GM19468 (cell line): ENCODE data around the gene CRYBB1.

Experiments used
- ATAC-seq: cut with Tn5 transposase; IDR thresholded peaks from one replicate; pipeline ENCODE4 v1.9.1; 2021; ENCODE audit warnings: mild to moderate bottlenecking, moderate library complexity, moderate number of reproducible peaks; ENCODE audit not compliant: unreplicated experiment; ENCODE audit errors: extremely low read depth

CRYBB1 gene

DNA sequence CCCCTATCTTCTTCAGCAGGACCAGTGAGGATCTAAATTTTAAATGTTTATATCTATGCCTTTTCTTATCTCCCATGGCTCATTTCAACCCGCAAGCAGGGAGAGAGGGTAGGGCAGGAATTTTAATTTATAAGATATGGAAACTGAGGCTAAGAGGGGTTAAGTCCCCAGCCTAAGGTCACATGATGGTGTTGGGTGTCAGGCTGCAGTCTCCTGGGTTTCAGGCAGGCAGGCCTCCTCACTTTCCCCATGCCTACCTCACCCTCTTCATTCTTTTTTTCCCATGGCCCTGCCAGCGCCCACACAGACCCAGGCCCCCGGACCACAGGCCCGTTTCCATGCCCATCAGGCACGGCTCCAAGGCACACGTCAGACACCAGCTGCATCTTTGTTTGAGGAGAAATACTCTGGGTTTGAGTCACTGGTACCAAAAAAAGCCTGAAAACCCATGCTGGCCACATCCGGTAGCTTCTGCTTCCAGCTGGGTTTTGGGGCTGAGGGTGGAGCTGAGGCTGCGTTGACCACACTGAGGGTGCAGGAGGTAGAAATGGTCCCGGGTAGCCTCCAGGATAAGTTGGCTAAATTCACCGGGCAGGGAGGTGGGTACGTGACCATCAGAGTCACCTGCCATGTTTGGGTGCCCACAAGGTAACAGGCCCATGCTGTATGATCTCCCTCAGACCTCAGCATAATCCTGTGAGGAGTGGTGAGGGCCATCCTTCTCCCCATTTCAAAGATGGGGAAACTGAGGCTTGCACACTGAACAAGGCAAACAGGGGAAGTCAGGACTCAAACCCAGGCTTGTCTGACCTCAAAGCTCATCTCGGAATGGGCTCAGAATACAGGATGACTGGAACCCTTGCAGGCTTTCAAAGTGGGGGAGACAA, 7.5 kb downstream of the CRYBB1 start:
- ATAC-seq, result peak; percentile 70

DNA sequence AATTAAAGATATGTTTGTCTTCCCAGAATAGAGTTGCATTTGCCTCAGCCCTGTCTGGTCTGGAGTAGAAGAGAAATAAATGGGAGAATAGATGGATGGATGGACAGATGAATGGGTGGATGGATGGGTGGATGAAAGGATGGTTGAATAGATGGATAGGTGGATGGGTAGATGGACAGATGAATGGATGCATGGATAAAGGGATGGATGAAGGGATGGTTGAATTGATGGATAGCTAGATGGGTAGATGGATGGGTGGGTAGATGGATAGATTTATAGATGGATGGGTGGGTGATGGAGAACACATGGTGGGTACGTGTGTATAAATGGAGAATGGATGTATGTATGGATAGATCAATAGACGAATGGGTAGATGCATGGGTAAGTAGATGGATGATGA, 8.5 kb downstream of the CRYBB1 start:
- no peak for ATAC-seq

DNA sequence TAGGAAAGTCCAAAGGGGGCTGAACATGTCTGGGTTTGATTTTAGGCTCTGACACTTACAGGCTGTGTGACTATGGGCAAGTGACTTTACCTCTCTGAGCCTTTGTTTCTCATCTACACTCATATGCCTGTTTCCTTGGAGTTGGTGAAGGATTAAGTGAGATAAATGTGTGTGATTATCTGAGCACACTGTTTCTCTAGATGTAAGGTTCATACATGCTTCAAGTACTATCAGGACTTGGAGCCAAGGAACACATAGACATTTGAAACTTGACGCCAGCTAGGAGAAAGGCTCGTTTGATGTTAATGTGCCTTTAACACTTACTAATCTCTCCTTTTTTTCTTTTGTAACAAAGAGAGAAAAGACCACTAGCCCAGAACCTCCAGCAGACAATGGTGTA, 9.7 kb downstream of the CRYBB1 start:
- ATAC-seq, result no peak

DNA sequence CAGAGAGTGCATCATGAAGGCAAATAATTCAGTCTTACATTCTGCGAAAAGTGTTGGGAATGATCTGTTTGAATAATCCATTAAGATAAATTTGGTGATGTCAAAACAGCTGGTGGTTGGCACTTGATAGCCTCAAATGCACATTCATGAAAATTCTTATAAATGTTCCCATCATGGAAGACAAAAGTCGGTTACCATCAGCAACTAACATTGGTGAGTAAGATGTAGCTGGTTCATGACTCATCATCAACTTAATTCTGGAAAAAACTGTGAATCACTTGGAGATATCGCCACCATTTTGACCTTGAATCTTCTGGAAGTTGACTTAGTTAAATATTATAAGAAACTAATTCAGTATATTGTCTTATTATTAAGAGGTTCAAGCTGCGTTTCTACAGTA, 11.2 kb downstream of the CRYBB1 start:
- ATAC-seq, result no peak

DNA sequence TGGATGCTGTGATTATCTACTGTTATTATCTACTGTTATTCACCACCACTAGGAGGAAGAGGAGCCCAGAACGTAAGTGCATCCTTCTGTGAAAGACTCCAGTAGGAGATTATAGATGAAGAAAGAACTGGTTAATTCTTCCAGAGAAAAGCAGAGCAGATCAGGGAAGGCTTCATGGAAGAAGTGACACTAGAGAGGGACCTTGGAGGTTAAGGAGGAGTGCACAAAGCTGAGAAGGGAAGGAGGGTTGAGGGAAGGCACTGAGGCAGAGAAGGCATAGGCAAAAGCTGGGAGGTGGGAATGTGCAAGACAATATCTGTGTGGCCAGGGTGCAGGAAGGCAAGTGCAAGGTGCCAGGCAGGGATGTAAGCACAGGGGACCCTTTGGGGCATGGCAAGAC, 13.5 kb downstream of the CRYBB1 start:
- no peak for ATAC-seq

DNA sequence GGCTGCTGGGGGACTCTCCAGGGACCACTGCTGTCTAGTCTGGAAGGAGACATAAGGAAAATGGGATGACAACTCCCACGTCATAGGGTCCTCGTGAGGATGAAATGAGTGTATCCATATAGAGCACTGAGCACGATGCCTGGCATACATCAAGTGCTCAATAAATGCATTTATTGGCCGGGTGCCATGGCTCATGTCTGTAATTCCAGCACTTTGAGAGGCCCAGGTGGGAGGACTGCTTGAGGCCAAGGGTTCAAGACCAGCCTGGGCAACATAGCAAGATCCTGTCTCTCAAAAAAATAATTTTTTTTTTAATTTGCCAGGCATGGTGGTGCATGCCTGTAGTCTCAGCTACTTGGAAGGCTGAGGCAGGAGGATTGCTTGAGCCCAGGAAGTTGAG, 15.7 kb downstream of the CRYBB1 start:
- ATAC-seq, result no peak

DNA sequence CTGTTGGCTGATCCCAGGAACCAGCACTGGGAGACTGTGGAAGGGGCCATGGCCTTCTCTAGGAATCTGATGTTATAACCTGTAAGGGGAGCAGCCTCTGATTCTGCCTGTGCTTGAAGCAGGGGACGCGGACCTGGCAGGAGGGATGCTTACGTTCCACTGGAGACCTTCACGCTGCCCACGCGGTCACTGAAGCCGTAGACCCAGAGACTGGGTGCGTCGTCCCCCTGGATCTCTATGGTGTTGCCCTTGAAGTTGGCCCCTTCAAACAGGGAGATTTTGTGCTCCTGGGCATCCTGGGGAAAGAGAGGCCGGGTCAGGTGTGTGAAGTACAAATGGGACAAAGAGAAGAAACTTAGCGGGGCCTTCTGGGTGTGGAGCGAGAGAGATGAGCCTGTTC, 16.1 kb downstream of the CRYBB1 start:
- ATAC-seq, result no peak

DNA sequence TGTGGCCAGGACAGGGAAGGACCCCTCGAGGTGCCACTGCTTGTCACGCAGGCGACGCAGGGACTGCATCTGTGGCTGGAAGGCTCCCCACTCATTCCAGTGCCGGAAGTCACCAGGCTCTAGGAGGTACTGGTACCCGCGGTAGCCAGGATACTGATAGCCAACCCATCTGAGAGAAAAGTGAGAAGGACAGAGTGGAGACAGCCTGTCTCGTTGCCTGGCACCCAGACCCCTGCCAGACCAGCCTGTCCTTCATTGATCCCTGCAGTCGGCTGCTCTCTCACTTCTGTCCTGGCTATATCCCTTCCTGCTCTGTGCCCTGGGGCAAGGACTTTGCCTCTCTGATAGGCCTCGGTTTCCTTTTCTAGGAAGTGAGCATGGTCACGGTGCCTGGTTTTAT, 18.3 kb downstream of the CRYBB1 start:
- no peak for ATAC-seq

DNA sequence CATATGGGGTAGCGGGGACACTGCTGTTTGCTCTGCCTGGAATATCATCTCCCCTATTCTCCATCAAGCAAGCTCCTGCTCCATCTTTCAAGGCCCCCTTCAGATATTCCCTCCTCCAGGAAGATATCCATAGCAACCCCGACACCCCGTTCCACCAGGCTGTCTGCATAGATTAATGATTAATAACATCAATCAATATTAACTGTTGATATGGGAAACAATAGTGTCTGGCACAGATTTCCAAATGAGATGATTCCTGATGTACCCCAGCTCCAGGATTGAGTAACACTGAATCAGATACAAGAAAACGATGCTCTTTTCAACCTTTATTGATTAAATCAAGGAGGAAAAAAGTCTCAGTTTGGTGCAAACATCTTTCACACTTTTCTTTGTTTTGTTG, 20.3 kb downstream of the CRYBB1 start:
- no peak for ATAC-seq

DNA sequence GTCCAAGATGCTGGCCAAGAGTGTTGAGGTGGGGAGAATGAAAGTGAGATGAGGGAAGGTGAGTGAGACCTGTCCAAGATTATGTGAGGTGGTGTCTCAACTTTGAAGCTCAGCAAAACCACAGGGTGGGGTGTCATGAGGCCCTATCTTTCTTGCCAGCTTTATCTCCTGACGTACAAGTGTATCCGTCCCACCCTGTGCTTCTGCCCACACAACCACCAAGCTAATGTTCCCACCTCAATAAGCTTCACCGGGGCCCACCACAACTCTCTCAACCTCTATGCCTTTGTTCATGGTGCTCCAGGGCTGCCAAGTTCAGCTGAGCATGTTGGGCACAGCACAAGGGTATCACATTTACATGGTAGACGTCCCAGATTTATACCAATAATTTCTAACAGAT, 20.8 kb downstream of the CRYBB1 start:
- no peak for ATAC-seq

DNA sequence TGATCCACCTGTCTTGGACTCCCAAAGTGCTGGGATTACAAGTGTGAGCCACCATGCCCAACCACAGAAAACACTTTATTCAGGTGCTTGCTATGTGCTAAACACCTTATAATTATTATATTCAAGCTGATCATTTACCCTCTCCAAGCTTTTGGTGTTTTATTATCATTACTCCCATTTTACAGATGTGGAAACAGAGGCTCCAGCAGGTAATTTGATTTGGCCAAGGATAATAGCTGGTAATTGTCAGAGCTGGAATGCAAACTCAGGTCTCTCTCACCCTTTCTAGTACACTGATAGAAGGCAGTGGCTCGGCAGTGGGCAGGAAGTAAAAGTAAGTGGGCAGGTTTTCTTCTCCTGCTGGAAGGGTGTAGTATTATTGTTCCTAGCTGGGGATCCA, 24.1 kb downstream of the CRYBB1 start:
- no peak for ATAC-seq

DNA sequence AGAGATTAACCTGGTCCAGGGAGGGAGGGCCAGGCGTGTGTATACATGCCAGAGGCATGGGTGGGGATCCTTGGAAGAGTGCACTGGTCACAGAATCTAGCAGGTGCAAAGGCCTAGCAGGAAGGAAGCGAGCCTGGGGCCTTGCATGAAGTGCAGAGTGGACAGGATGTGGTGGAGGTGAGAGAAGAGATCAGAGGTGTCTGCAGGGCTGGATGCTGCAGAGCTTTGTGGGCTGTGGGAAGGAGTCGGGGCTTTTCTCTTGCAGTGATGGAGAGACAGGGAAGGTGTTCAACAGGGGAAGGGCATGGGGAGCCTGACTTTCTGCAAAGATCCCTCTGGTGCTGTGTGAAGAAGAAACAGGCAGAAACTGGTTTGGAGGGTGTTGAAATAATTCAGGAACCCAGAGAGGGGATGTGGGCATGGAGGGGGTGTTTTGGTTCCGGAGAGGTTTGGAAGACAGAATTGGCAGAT, 25.4 kb downstream of the CRYBB1 start:
- ATAC-seq, result peak; percentile 45

DNA sequence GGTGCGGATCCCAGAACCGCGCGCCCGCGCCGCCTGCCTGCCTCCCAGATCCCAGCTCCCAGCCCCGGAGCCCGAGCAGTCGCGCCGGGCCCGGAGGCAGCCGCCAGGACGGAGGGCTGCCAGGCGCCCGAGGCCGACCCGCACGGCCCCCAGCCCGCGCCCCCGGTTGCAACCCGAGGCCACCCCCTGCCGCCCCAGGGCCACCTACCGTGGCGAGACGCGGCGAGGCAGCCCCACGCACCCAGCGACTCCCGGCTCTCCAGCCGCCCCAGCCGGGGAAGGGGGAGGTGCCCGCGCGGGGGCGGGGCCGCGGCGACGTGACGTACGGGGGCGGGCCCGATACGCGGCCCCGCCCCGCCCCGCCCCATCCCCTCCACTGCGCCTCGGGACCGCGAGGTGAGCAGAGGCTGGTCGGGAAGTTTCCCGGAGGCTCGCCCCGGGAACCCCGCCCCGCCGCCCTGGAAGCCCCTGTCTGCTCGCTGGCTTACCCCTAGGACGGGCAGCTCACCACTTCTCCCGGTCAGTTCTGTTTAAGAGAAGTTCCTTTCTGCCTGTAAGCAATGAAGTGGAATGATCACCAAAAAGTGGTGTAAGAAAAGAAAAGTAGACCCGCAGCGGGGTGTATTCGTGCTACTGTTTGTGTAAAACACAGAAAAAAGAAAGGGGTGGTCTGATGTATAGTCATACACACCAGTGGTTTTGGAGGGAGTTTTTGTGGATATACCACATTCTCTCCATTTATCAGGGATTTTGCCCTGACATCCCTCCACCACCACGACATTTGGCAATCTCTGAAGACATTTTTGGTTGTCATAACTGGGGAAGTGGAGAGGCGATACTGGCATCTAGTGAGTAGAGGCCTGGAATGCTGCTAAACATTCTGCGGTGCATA, 27.7 kb downstream of the CRYBB1 start, which contains the start of gene TPST2:
TSS of gene TPST2 (minus strand) at position 288 of the 892 bp plus-strand sequence. CDS start 48,502 bp downstream, outside the sequence.
- peak; percentile 20 for ATAC-seq

DNA sequence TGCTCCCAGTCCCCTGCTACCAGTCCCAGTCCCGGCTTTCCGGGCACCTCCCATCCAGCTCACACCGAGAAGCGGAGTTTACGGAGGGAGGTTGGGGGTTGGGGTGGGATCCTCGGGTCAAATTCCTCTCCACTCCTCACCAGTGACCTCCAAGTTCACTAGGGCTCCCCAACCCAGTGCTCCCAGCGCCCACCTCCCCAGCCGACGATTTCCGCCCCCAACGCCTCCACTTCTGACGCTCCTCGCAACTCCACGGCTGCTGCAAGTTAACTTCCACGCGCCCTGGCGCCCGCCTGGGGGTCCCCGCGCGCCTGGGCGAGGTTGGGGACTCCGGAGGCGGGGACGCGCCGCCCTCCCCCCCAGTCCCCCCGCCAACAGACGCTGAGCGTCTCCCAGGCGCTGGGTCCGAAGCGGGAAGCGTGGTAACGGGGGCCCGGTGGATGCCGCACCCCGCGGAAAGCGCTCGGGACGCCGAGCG, 28.4 kb downstream of the CRYBB1 start:
- no peak for ATAC-seq

DNA sequence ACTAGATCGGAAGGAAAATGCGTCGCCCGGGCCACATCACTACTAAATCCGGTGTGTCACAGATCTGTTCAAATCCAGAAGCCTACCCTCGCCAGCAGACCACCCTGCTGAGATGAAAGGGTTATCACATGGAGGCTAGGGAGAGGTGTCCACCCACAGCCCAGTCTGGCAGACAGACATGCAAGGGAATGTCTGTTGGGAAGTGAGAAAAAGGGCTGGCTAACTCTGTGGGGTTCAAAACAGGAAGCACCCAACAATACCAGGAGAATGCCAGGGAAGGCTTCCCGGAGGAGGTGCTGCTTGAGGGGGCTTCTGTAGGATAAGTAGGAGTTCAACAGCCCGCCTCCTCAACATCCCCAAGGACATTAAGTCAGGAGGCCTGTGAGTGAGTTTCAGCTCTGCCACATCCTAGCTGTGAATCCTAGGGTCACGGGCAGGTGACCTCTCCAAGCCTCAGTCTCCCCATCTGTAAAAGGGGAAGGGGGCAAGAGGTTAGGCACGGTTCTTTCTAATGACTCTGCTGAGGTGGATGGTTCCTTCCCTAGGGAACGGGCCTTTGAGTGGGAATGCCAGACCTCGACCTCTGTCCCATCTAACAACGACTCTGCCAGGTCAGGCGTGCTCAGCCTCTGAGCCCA, 29.0 kb downstream of the CRYBB1 start:
- ATAC-seq, result no peak

DNA sequence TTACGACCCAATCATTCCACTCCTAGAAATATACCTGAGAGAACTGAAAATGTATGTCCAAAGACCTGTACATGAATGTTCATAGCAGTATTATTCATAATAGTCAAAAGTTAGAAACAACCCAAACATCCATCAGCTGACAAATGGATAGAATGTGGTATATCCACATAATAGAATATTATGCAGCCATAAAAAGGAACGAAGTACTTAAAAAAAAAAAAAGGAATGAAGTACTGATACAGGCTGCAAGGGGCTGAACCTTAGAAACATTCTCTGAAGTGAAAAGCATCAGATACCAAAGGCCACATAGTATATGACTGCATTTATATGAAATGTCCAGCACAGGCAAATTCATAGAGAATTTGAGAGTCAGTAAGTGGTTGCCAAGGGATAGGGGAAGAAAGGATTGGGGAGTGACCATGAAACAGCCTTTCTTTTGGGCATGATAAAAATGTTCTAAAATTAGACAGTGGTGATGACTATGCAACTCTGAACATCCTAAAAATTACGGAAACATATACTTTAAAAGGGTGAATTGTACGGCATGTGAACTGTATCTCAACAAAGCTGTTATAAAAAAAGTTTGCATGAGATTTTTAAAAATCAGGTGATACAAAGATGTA, 29.7 kb downstream of the CRYBB1 start:
- no peak for ATAC-seq

DNA sequence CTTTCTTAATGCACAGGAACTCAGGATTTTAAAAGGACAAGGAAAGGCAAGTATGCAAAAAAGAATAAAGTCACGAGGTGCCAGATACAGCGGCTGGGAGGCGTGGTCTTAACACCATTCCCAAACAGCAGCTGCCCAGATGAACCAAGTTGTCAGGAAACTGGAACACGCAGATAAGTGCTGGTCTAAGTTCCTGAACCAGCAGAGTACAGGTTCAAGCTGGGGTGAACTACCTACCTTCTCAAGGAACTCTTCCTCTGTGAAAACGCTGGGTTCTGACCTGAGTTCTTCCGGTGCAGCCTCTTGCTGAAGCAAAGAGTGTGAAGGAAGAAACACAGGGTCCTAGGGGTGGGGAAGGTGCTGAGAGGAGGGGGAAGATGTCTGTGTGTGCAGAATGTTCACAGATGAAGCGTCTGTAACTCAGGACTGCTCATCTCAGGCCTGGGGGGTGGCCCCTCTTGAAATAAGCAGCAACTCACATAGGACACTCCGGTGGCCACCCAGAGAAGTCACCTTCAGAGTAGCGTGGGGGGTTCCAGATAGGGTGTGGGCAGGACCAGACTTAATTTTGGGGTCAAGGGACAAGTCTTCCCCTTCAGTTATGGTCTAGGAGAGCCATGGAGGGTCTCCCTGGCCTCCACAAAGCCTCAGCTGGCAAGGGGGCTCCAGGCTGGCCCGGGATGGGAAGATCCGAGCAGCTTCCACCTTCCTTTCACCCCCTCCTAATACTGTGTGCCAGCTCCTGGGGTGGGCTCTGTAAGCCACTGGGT, 31.1 kb downstream of the CRYBB1 start:
- ATAC-seq, result no peak

DNA sequence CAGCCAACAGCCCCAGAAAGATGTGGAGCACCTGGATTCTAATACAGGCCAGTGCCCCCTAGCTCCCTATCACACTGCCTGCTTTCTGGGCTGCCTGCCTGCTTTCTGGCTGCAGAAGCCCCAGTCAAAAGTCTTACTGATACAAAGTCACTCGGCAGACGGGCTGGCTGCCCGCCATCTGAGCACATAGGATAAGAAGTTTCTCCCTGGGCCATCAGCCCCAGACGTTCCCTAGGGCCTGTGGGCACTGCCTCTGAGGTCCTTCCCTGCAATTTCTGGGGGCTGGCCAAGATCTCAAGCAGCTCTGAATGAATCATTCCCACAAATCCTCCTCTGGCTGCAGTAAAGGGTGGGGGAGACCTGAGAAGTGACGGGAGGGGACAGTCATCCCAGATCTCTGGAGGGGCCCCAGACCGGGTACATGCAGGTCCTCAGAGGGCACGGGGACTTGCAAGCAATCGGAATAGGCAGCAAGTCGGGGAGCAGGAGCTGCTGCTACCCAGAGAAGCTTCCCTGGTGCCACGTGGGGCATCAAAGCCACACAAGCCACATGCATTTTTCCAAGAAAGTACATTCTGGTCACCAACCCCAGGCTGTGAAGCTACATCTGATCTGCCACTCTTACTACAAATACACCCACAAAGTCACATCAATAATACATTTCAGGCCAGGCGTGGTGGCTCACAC, 32.6 kb downstream of the CRYBB1 start:
- ATAC-seq, result no peak

DNA sequence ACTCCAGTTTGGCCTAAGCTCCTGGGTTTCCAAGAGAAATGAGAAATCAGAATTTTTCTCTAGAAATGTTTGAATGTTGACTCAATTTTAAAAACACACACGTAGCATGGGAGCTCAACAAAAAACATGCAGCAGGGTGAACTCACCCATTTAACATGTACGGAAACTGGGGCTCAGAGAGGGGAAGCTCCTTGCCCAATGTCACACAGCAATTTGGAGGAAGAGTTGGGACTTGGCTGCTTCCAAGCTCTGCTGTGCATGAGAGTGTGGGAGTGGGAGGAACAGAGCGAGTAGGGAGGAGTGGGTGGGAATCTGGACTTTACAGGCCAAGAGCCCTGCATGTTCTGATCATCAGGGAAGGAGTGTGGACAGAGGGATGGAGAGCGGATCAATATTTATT, 33.8 kb downstream of the CRYBB1 start:
- no peak for ATAC-seq
